ENCODE results near the gene RDX. TPM values are rescaled to one million over a fixed set of nuclear protein-coding genes. Genes with fewer than 3 reads are reported as not detected.

Gene RDX
- total and polyA plus RNA-seq, 10 of the 15 experiments (the other 5 are each of a cell fraction or from before 2014, with no cell fraction given): 24.6 to 62.2 (median 47.8) TPM

DNA sequence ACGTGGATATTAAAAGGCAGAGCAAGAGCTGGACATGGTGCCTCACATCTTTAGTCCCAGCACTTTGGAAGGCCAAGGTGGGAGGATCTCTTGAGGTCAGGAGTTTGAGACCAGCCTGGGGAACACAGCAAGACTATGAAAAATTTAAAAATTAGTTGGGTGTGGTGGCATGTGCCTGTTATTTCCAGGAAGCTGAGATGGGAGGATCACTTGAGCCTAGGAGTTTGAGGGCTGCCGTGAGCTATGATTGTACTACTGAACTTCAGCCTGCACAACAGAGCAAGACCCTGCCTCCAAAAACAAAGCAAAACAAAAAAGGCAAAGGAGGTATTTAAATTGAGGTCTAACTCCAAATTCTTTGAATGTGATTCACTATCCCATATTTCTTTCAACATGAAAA is 23.5 kb downstream of the RDX start:
- 100% methylated on average over 2 of the region's 2 CpGs for WGBS (ENCODE audit: insufficient coverage, insufficient replicate concordance, low lambda C conversion rate, missing lambda C conversion rate)
- H3K36me3 ChIP-seq (ENCODE audit: control insufficient read depth in 2 of 2, insufficient read depth in 2 of 2, low read length in 1 of 2): peaks cover 6 to 27% of the 10 kb centered on the region in 2 experiments
- no peak overlapping the region for H3K9ac ChIP-seq (ENCODE audit: control insufficient read depth, insufficient read depth, low read length)
- no peak overlapping the region for H2AFZ ChIP-seq (ENCODE audit: control insufficient read depth, low read depth, low read length)
- H3K9me3 ChIP-seq (replicated peaks; ENCODE audit: control insufficient read depth, insufficient read depth, low read length): no peaks in the 10 kb centered on the region; the same call in 2 of the 3 replicates
- ChIA-PET CTCF (interaction anchor here (0.5 to 1.2 kb wide), 6 partner anchors 9 to 337 kb away, joined by 3 to 4 read pairs (median 3); no protein-coding TSS in a partner anchor), SMC1A (ENCODE audit: uncharacterized antibody, unreplicated experiment) (interaction anchor here (1.1 to 3.5 kb wide), 12 partner anchors 8 to 95 kb away, joined by 3 to 14 read pairs (median 4); no protein-coding TSS in a partner anchor), RAD21 (ENCODE audit: unreplicated experiment) (interaction anchor here (1.3 kb wide), 1 partner anchor 76 kb away, joined by 3 read pairs; no protein-coding TSS in a partner anchor), POLR2A (no interaction called here)
- H3K79me2 ChIP-seq (ENCODE audit: control insufficient read depth, insufficient read depth, low read length): peaks cover 31% of the 10 kb centered on the region
- H3K4me3 ChIP-seq: no peak overlapping the region
- no peaks in the 10 kb centered on the region for H3K27me3 ChIP-seq (replicated peaks in 1 of 2; ENCODE audit: control insufficient read depth in 2 of 2, insufficient read depth in 2 of 2, low read length in 1 of 2)
- FAIRE-seq (no peak), DNase-seq (ENCODE audit: low read depth, low spot score) (no peak), ATAC-seq (no peak)
- H3K4me1 ChIP-seq (ENCODE audit: control insufficient read depth, insufficient read depth, low read length): no peaks in the 10 kb centered on the region
- in situ Hi-C loops (cut with MboI): no loop called here
- intact Hi-C loops (cut with micrococcal nuclease; ENCODE audit: unreplicated experiment): loop anchor here (5.0 kb wide), 1 partner anchor 36 kb away; no protein-coding TSS in a partner anchor
- TF ChIP-seq TCF12 (IDR thresholded peaks at IDR 0.05; ENCODE audit: low read depth, low read length) (no peak), NRF1 (conservative IDR thresholded peaks at IDR 0.05; ENCODE audit: low read depth, low read length) (no peak)
- TF ChIP-seq, protein P1, sequence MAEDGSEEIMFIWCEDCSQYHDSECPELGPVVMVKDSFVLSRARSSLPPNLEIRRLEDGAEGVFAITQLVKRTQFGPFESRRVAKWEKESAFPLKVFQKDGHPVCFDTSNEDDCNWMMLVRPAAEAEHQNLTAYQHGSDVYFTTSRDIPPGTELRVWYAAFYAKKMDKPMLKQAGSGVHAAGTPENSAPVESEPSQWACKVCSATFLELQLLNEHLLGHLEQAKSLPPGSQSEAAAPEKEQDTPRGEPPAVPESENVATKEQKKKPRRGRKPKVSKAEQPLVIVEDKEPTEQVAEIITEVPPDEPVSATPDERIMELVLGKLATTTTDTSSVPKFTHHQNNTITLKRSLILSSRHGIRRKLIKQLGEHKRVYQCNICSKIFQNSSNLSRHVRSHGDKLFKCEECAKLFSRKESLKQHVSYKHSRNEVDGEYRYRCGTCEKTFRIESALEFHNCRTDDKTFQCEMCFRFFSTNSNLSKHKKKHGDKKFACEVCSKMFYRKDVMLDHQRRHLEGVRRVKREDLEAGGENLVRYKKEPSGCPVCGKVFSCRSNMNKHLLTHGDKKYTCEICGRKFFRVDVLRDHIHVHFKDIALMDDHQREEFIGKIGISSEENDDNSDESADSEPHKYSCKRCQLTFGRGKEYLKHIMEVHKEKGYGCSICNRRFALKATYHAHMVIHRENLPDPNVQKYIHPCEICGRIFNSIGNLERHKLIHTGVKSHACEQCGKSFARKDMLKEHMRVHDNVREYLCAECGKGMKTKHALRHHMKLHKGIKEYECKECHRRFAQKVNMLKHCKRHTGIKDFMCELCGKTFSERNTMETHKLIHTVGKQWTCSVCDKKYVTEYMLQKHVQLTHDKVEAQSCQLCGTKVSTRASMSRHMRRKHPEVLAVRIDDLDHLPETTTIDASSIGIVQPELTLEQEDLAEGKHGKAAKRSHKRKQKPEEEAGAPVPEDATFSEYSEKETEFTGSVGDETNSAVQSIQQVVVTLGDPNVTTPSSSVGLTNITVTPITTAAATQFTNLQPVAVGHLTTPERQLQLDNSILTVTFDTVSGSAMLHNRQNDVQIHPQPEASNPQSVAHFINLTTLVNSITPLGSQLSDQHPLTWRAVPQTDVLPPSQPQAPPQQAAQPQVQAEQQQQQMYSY (CRISPR knock-in tag; IDR thresholded peaks at IDR 0.05): no peak
- TF ChIP-seq, protein P2, sequence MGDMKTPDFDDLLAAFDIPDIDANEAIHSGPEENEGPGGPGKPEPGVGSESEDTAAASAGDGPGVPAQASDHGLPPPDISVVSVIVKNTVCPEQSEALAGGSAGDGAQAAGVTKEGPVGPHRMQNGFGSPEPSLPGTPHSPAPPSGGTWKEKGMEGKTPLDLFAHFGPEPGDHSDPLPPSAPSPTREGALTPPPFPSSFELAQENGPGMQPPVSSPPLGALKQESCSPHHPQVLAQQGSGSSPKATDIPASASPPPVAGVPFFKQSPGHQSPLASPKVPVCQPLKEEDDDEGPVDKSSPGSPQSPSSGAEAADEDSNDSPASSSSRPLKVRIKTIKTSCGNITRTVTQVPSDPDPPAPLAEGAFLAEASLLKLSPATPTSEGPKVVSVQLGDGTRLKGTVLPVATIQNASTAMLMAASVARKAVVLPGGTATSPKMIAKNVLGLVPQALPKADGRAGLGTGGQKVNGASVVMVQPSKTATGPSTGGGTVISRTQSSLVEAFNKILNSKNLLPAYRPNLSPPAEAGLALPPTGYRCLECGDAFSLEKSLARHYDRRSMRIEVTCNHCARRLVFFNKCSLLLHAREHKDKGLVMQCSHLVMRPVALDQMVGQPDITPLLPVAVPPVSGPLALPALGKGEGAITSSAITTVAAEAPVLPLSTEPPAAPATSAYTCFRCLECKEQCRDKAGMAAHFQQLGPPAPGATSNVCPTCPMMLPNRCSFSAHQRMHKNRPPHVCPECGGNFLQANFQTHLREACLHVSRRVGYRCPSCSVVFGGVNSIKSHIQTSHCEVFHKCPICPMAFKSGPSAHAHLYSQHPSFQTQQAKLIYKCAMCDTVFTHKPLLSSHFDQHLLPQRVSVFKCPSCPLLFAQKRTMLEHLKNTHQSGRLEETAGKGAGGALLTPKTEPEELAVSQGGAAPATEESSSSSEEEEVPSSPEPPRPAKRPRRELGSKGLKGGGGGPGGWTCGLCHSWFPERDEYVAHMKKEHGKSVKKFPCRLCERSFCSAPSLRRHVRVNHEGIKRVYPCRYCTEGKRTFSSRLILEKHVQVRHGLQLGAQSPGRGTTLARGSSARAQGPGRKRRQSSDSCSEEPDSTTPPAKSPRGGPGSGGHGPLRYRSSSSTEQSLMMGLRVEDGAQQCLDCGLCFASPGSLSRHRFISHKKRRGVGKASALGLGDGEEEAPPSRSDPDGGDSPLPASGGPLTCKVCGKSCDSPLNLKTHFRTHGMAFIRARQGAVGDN (IDR thresholded peaks at IDR 0.05): no peak
- TF ChIP-seq, protein P3, sequence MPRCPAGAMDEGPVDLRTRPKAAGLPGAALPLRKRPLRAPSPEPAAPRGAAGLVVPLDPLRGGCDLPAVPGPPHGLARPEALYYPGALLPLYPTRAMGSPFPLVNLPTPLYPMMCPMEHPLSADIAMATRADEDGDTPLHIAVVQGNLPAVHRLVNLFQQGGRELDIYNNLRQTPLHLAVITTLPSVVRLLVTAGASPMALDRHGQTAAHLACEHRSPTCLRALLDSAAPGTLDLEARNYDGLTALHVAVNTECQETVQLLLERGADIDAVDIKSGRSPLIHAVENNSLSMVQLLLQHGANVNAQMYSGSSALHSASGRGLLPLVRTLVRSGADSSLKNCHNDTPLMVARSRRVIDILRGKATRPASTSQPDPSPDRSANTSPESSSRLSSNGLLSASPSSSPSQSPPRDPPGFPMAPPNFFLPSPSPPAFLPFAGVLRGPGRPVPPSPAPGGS (IDR thresholded peaks at IDR 0.05; ENCODE audit: borderline replicate concordance, insufficient read depth, low read depth, low read length, poor library complexity, severe bottlenecking): no peak
- no peaks in the 10 kb centered on the region for H4K20me1 ChIP-seq (ENCODE audit: control insufficient read depth, insufficient read depth)
- BruUV-seq (replicated peaks): no TSS peak
- no peak overlapping the region for H3K27ac ChIP-seq (ENCODE audit: control insufficient read depth, insufficient read depth)
- no peak overlapping the region for H3K4me2 ChIP-seq (ENCODE audit: control insufficient read depth, insufficient read depth)
